HCT116 (cell line): ENCODE data around the gene ORAI2. TPM values are rescaled to one million over a fixed set of nuclear protein-coding genes. Genes with fewer than 3 reads are reported as not detected.

Experiments used
- ATAC-seq: fragments of 200-7000 bp; cut with Tn5 transposase; 2 replicates; pipeline ENCODE4 v1.9.1; 2020; ENCODE audit warnings: mild to moderate bottlenecking, moderate library complexity
- BruUV-seq: library from RNA; stranded (reverse); fragments of 400-500 nt; replicated peaks from 2 replicates; lab custom pipeline; 2021; lab: Mats Ljungman, UMichigan
- CTCF ChIA-PET: fragments of 300-600 bp; sonication (Branson Sonifier 250); formaldehyde crosslinking; loops from one replicate; lab custom pipeline; 2021; ENCODE audit warnings: antibody characterized with exemption; lab: Charles Lee
- POLR2A ChIA-PET: fragments of 300-600, 350-600 bp; sonication (Branson Sonifier 250); formaldehyde crosslinking; loops from one replicate; lab custom pipeline; 2021; ENCODE audit warnings: antibody characterized with exemption; lab: Charles Lee
- RAD21 ChIA-PET, 2 experiments: fragments of 300-600 bp; sonication (Branson Sonifier 250); formaldehyde crosslinking; loops; one replicate each; lab custom pipeline; 2023; ENCODE audit warnings: low total read pairs in 2 of 2; ENCODE audit not compliant: uncharacterized antibody in 2 of 2, unreplicated experiment in 2 of 2, low non-redundant PET in 1 of 2; lab: Charles Lee
- DNase-seq: peaks from one replicate; pipeline ENCODE4 v3.0.0-alpha.2; 2010; ENCODE audit warnings: low read depth, low spot score
- H2AFZ ChIP-seq: fragments of 200-600 bp; shearing (Covaris generic), sonication (generic); 2 replicates; pipeline ENCODE4 v1.6.1; 2017; ENCODE audit warnings: low read depth, mixed run types, mixed read lengths, antibody characterized with exemption, low read length; ENCODE audit not compliant: poor library complexity, severe bottlenecking
- H3K27ac ChIP-seq: 2 replicates; pipeline ENCODE4 v1.5.1; 2012; ENCODE audit warnings: low read depth, low read length
- H3K27me3 ChIP-seq: fragments of 200-600 bp; sonication (generic); 2 replicates; pipeline ENCODE4 v1.6.1; 2016; ENCODE audit warnings: mixed run types, low read length, mixed read lengths; ENCODE audit not compliant: insufficient read depth
- H3K36me3 ChIP-seq, 2 experiments: fragments of 200-500 bp in 1 of 2; fragments of 200-600 bp in 1 of 2; sonication (Bioruptor generic) in 1 of 2; sonication (generic) in 1 of 2; 2 replicates each; pipeline versions ENCODE4 v1.5.1 to v1.6.1; 2014 to 2016; ENCODE audit warnings: low read length in 2 of 2, inconsistent platforms in 1 of 2, mixed read lengths in 1 of 2, mixed run types in 1 of 2; ENCODE audit not compliant: insufficient read depth in 2 of 2, control insufficient read depth in 1 of 2
- H3K4me1 ChIP-seq, 2 experiments: fragments of 200-600 bp in 1 of 2; sonication (generic) in 1 of 2; 2 replicates each; pipeline versions ENCODE4 v1.5.1 to v1.6.1; 2012 to 2017; ENCODE audit warnings: low read length in 2 of 2, inconsistent platforms in 1 of 2, mild to moderate bottlenecking in 1 of 2, mixed read lengths in 1 of 2, mixed run types in 1 of 2, moderate library complexity in 1 of 2; ENCODE audit not compliant: insufficient read depth in 2 of 2, control insufficient read depth in 1 of 2
- H3K4me2 ChIP-seq: fragments of 200-600 bp; sonication (generic); 2 replicates; pipeline ENCODE4 v1.6.1; 2017; ENCODE audit warnings: mixed run types, low read length, mixed read lengths
- H3K4me3 ChIP-seq, 2 experiments: fragments of 200-600 bp in 1 of 2; sonication (generic) in 1 of 2; replicated peaks in 1 of 2; 2 replicates each; pipeline ENCODE4 v1.5.1; 2011 to 2016; ENCODE audit warnings: low read length in 2 of 2, control low read depth in 1 of 2, low read depth in 1 of 2, mild to moderate bottlenecking in 1 of 2, mixed read lengths in 1 of 2, mixed run types in 1 of 2
- H3K79me2 ChIP-seq: fragments of 200-600 bp; sonication (generic); 2 replicates; pipeline ENCODE4 v1.6.1; 2017; ENCODE audit warnings: mild to moderate bottlenecking, mixed run types, low read length, moderate library complexity, mixed read lengths; ENCODE audit not compliant: insufficient read depth
- H3K9ac ChIP-seq: fragments of 200-600 bp; sonication (generic); 2 replicates; pipeline ENCODE4 v1.6.1; 2016; ENCODE audit warnings: low read length, mixed read lengths
- H3K9me2 ChIP-seq: fragments of 200-600 bp; sonication (generic), shearing (Covaris generic); 2 replicates; pipeline ENCODE4 v1.6.1; 2017; ENCODE audit warnings: mixed run types, mild to moderate bottlenecking, moderate library complexity; ENCODE audit not compliant: insufficient read depth
- H3K9me3 ChIP-seq, 2 experiments: fragments of 200-500 bp in 1 of 2; fragments of 200-600 bp in 1 of 2; sonication (Bioruptor generic) in 1 of 2; sonication (generic) in 1 of 2; 2 replicates each; pipeline ENCODE4 v1.6.1; 2014 to 2017; ENCODE audit warnings: low read length in 2 of 2, mixed read lengths in 2 of 2, inconsistent platforms in 1 of 2, low read depth in 1 of 2, mild to moderate bottlenecking in 1 of 2, mixed run types in 1 of 2, moderate library complexity in 1 of 2; ENCODE audit not compliant: control insufficient read depth in 1 of 2, insufficient read depth in 1 of 2
- H4K20me1 ChIP-seq: fragments of 200-600 bp; sonication (generic), shearing (Covaris generic); 2 replicates; pipeline ENCODE4 v1.6.1; 2017; ENCODE audit warnings: mixed run types, mild to moderate bottlenecking, moderate library complexity; ENCODE audit not compliant: insufficient read depth
- EZH2 ChIP-seq: fragments of 200-600 bp; sonication (generic); IDR thresholded peaks from 2 replicates; pipeline ENCODE4 v1.6.1; 2017; ENCODE audit warnings: antibody characterized with exemption, mixed run types
- POLR2AphosphoS5 ChIP-seq: IDR thresholded peaks from 2 replicates; pipeline ENCODE4 v1.6.1; 2011; ENCODE audit warnings: mild to moderate bottlenecking, low read depth, low read length, moderate library complexity
- RAD21 ChIP-seq: IDR thresholded peaks from 2 replicates; pipeline ENCODE4 v1.6.1; 2012; ENCODE audit warnings: low read depth, mild to moderate bottlenecking
- REST ChIP-seq: IDR thresholded peaks from 2 replicates; pipeline ENCODE4 v1.6.1; 2012; ENCODE audit warnings: low read depth
- SP1 ChIP-seq: IDR thresholded peaks from 2 replicates; pipeline ENCODE4 v1.6.1; 2012; ENCODE audit warnings: low read depth
- intact Hi-C: fragments of 100-400 bp; cut with micrococcal nuclease; formaldehyde crosslinking; loops from 2 replicates; pipeline ENCODE4 v1.10.0; 2022
- total RNA-seq: library from RNA; stranded (reverse); gene quantifications from one replicate; pipeline ENCODE4 v1.2.1, GENCODE V29; 2021; ENCODE audit not compliant: unreplicated experiment
- TF ChIP-seq, protein P1 (sequence below): IDR thresholded peaks from 2 replicates; pipeline ENCODE4 v1.6.1; 2012

The ORAI2 gene
- total RNA-seq, 1 experiment from 2014 or later: 13.2 TPM

- no peak for TF ChIP-seq REST
- TF ChIP-seq EZH2: no peak
Measured at GRCh38 chr7:102471791-102472125, 38.4 kb downstream of the ORAI2 start (continued).

GRCh38 chr7:102472126-102473041 is 39.0 kb downstream of the ORAI2 start:
- H4K20me1 ChIP-seq: no peaks in the 10 kb centered on the region
- ChIA-PET RAD21 (interaction anchor here in 1 of 2 experiments (0.6 kb wide), 1 partner anchor 198 kb away, joined by 3 read pairs; no protein-coding TSS in a partner anchor), POLR2A (no interaction called here), CTCF (no interaction called here)
- H3K9me2 ChIP-seq: no peaks in the 10 kb centered on the region
- no peak overlapping the region for H3K4me3 ChIP-seq
- no peaks in the 10 kb centered on the region; a peak in 2 of 4 replicates for H3K36me3 ChIP-seq
- intact Hi-C loops: no loop called here
- no peaks in the 10 kb centered on the region for H3K27me3 ChIP-seq
- H3K9ac ChIP-seq: no peak overlapping the region
- no peaks in the 10 kb centered on the region for H3K79me2 ChIP-seq
- BruUV-seq: no TSS peak
- no peak overlapping the region for H2AFZ ChIP-seq
- no peak for TF ChIP-seq RAD21
- TF ChIP-seq, protein P1, sequence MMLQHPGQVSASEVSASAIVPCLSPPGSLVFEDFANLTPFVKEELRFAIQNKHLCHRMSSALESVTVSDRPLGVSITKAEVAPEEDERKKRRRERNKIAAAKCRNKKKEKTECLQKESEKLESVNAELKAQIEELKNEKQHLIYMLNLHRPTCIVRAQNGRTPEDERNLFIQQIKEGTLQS: no peak
- TF ChIP-seq SP1: no peak
- peak; percentile 11; the same call in 1 of the 2 replicates for TF ChIP-seq POLR2AphosphoS5
- ATAC-seq: peak; percentile 13; the same call in 1 of the 2 replicates
- no peaks in the 10 kb centered on the region for H3K4me1 ChIP-seq
- H3K4me2 ChIP-seq: no peak overlapping the region
- H3K9me3 ChIP-seq: no peaks in the 10 kb centered on the region
- H3K27ac ChIP-seq: no peak overlapping the region
- no peak for DNase-seq
